Measurements from ENCODE around the gene CLTRN.

The CLTRN gene

DNA sequence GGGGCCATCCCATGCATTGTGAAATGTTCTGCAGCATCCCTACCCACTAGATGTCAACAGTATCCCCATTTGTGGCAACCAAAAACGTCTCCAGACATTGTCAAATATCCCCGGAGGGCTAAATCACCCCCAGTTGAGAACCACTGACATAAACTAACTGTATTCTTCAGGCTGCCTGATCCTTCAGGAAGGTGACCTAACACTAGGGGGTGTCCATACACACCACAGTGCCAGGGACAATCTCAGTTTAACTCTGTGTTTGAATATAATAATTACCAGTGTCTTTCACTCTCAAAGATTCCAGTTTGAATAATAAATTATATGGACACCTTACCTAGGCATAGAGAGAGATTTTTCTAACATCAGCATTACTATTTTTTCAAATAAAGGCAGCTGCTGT, 70.2 kb downstream of the CLTRN start:
- Histone ChIP-seq H3K4me1 (ENCODE audit: control insufficient read depth, insufficient read depth, low read length) (no peaks in the 10 kb centered on the region), H3K27me3 (ENCODE audit: control insufficient read depth, insufficient read depth, low read length, poor library complexity, severe bottlenecking) (no peaks in the 10 kb centered on the region), H3K4me3 (ENCODE audit: insufficient read depth, low read depth, low read length) (no peak overlapping the region), H3K9me3 (ENCODE audit: control insufficient read depth, low read length) (no peaks in the 10 kb centered on the region), H3K36me3 (ENCODE audit: control insufficient read depth, insufficient read depth, low read length) (no peaks in the 10 kb centered on the region), H3K27ac (ENCODE audit: insufficient read depth, low read depth, low read length, poor library complexity, severe bottlenecking) (no peak overlapping the region)
- WGBS, 2 experiments, result 44 to 51% methylated on average over 2 of the region's 2 CpGs

DNA sequence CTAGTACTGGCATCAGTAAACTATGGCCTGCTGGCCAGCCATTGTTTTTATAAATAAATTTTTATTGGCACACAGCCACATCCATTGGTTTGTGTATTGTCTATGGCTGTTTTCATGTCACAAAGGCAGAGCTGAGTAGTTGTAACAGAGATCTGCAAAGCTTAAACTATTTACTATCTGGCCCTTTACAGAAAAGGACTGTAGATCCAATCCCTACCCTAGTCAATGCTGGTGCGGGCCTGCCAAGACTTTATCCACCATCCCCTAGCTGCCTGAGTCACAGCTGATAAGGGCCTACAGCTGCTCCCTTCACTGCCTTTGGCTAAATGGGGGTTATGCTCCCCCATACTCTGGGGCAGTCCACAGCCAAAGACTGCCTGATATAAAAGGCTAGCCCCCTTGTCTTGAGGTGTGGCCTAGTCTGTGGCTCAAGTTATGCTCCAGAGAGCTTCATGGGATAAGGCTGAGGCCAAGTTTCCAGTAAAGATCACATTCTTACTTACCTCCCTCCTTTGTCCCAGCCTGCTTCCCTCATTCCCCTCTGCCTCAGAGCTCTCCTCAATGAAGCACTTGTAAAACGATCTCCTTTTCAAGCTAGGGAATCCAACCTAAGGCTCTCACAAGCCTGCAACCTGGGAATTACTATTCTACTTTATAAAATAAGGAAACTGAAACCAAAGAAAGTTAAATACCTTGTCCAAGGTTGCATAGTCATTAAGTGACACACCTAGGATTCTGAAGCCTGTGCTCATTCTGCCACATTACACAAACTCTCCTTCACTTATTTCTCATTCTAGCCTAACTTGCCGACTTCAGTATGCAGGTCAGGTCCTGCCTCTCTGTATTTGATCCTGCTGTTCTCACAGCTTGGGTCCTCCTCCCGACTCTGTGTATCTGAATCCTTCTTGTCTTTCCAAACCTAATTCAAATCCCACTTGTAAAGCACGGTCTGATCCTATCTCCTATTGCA, 84.5 kb downstream of the CLTRN start:
- WGBS, 2 experiments, result 34 to 35% methylated on average over 5 of the region's 5 CpGs
- H3K4me3 ChIP-seq (ENCODE audit: insufficient read depth, low read depth, low read length), result no peak overlapping the region
- no peaks in the 10 kb centered on the region for H3K27me3 ChIP-seq (ENCODE audit: control insufficient read depth, insufficient read depth, low read length, poor library complexity, severe bottlenecking)
- no peaks in the 10 kb centered on the region for H3K9me3 ChIP-seq (ENCODE audit: control insufficient read depth, low read length)
- no peaks in the 10 kb centered on the region for H3K4me1 ChIP-seq (ENCODE audit: control insufficient read depth, insufficient read depth, low read length)
- H3K36me3 ChIP-seq (ENCODE audit: control insufficient read depth, insufficient read depth, low read length), result no peaks in the 10 kb centered on the region
- H3K27ac ChIP-seq (ENCODE audit: insufficient read depth, low read depth, low read length, poor library complexity, severe bottlenecking), result no peak overlapping the region
